HepG2 (cell line): ENCODE results near the gene ACO1. TPM values are rescaled to one million over a fixed set of nuclear protein-coding genes. Genes with fewer than 3 reads are reported as not detected.

Experiments used
- CEBPB ChIP-seq: IDR thresholded peaks from 2 replicates; pipeline ENCODE4 v1.6.1; 2011; ENCODE audit warnings: low read depth, low read length, improper control_type of control experiment, borderline replicate concordance
- CHCHD3 ChIP-seq: sonication (generic); formaldehyde crosslinking; IDR thresholded peaks from 2 replicates; pipeline ENCODE4 v1.8.0; 2022; ENCODE audit warnings: mild to moderate bottlenecking, missing genetic modification reagents, moderate library complexity
- HDAC2 ChIP-seq: sonication (generic); formaldehyde crosslinking; IDR thresholded peaks from 2 replicates; pipeline ENCODE4 v1.4.0; 2020; ENCODE audit warnings: missing genetic modification reagents
- MEIS1 ChIP-seq: sonication (generic); formaldehyde crosslinking; IDR thresholded peaks from 2 replicates; pipeline ENCODE4 v1.9.0; 2021; ENCODE audit warnings: mild to moderate bottlenecking, missing genetic modification reagents, moderate library complexity, borderline replicate concordance
- NR1H2 ChIP-seq: sonication (generic); formaldehyde crosslinking; IDR thresholded peaks from 2 replicates; pipeline ENCODE4 v1.8.1; 2022; ENCODE audit warnings: low read depth, missing genetic modification reagents, borderline replicate concordance
- RAD51 ChIP-seq: fragments of 450-650 bp; IDR thresholded peaks from 2 replicates; pipeline ENCODE4 v1.6.1; 2016; ENCODE audit warnings: borderline replicate concordance
- RBFOX2 ChIP-seq: fragments of 200-400 bp; formaldehyde crosslinking; IDR thresholded peaks from 2 replicates; pipeline ENCODE4 v1.6.1; 2017; ENCODE audit warnings: low read depth, mild to moderate bottlenecking, low read length
- RFXAP ChIP-seq: sonication (generic); formaldehyde crosslinking; IDR thresholded peaks from 2 replicates; pipeline ENCODE4 v1.4.0; 2020; ENCODE audit warnings: missing genetic modification reagents, borderline replicate concordance
- THAP11 ChIP-seq: IDR thresholded peaks from 2 replicates; pipeline ENCODE4 v1.6.1; 2016; ENCODE audit warnings: missing biosample characterization, missing genetic modification reagents
- YEATS4 ChIP-seq: sonication (generic); formaldehyde crosslinking; IDR thresholded peaks from 2 replicates; pipeline ENCODE4 v1.4.0; 2020; ENCODE audit warnings: missing genetic modification reagents, borderline replicate concordance
- ZBTB8A ChIP-seq: sonication (generic); formaldehyde crosslinking; IDR thresholded peaks from 2 replicates; pipeline ENCODE4 v1.4.0; 2020; ENCODE audit warnings: mild to moderate bottlenecking, low read depth, missing genetic modification reagents, borderline replicate concordance
- ZFAT ChIP-seq: sonication (generic); formaldehyde crosslinking; conservative IDR thresholded peaks from 2 replicates; pipeline ENCODE4 v1.8.1; 2023; ENCODE audit warnings: missing genetic modification reagents, inconsistent platforms
- ZKSCAN1 ChIP-seq: fragments of 150-350 bp; IDR thresholded peaks from 2 replicates; pipeline ENCODE4 v1.6.1; 2014; ENCODE audit warnings: low read length
- ZNF224 ChIP-seq: sonication (generic); formaldehyde crosslinking; IDR thresholded peaks from 2 replicates; pipeline ENCODE4 v1.5.0; 2020; ENCODE audit warnings: mild to moderate bottlenecking, missing genetic modification reagents
- ZNF251 ChIP-seq: sonication (generic); formaldehyde crosslinking; IDR thresholded peaks from 2 replicates; pipeline ENCODE4 v1.9.0; 2021; ENCODE audit warnings: mild to moderate bottlenecking, missing genetic modification reagents
- ZNF329 ChIP-seq: sonication (generic); formaldehyde crosslinking; IDR thresholded peaks from 2 replicates; pipeline ENCODE4 v1.9.0; 2021; ENCODE audit warnings: low read depth, mild to moderate bottlenecking, missing genetic modification reagents
- ZNF337 ChIP-seq: sonication (generic); formaldehyde crosslinking; IDR thresholded peaks from 2 replicates; pipeline ENCODE4 v1.5.1; 2020; ENCODE audit warnings: missing genetic modification reagents, low read depth, mild to moderate bottlenecking, borderline replicate concordance
- ZNF501 ChIP-seq: sonication (generic); formaldehyde crosslinking; IDR thresholded peaks from 2 replicates; pipeline ENCODE4 v1.5.1; 2020; ENCODE audit warnings: mild to moderate bottlenecking, moderate library complexity, missing genetic modification reagents
- ZNF510 ChIP-seq: sonication (generic); formaldehyde crosslinking; IDR thresholded peaks from 2 replicates; pipeline ENCODE4 v1.4.0; 2020; ENCODE audit warnings: low read depth, mild to moderate bottlenecking, missing genetic modification reagents
- ZNF558 ChIP-seq: sonication (generic); formaldehyde crosslinking; IDR thresholded peaks from 2 replicates; pipeline ENCODE4 v1.9.0; 2022; ENCODE audit warnings: mild to moderate bottlenecking, missing genetic modification reagents, borderline replicate concordance
- ZNF691 ChIP-seq: sonication (generic); formaldehyde crosslinking; IDR thresholded peaks from 2 replicates; pipeline ENCODE4 v1.4.0; 2020; ENCODE audit warnings: missing genetic modification reagents, low read depth, mild to moderate bottlenecking, borderline replicate concordance
- ZNF775 ChIP-seq: sonication (generic); formaldehyde crosslinking; IDR thresholded peaks from 2 replicates; pipeline ENCODE4 v1.4.0; 2020; ENCODE audit warnings: missing genetic modification reagents, mild to moderate bottlenecking, moderate library complexity, borderline replicate concordance
- ZNF780A ChIP-seq: sonication (generic); formaldehyde crosslinking; IDR thresholded peaks from 2 replicates; pipeline ENCODE4 v1.8.0; 2022; ENCODE audit warnings: mild to moderate bottlenecking, missing genetic modification reagents, moderate library complexity
- ZNF782 ChIP-seq: sonication (generic); formaldehyde crosslinking; IDR thresholded peaks from 2 replicates; pipeline ENCODE4 v1.4.0; 2020; ENCODE audit warnings: missing genetic modification reagents, mild to moderate bottlenecking, borderline replicate concordance
- ZNF839 ChIP-seq: sonication (generic); formaldehyde crosslinking; IDR thresholded peaks from 2 replicates; pipeline ENCODE4 v1.4.0; 2020; ENCODE audit warnings: missing genetic modification reagents, mild to moderate bottlenecking, borderline replicate concordance
- polyA plus RNA-seq, 8 experiments: library from polyadenylated mRNA; depleted of rRNA in 3 of 8; stranded (reverse) in 7 of 8; unstranded in 1 of 8; fragments of >200 nt; fragmentation: Illumina TruSeq in 4 of 8; extraction: Trizol in 4 of 8; gene quantifications; 2 replicates each; pipeline versions ENCODE4 v1.2.1 to v1.2.3, GENCODE V29; 2011 to 2016; ENCODE audit warnings: low read depth in 4 of 8, missing spikeins in 1 of 8, mixed read lengths in 1 of 8; ENCODE audit not compliant: insufficient read depth in 1 of 8
- total RNA-seq, 5 experiments: library from RNA; depleted of rRNA; stranded (reverse); fragments of >200 nt; fragmentation: Illumina TruSeq; extraction: Trizol; gene quantifications; 2 replicates each; pipeline ENCODE4 v1.2.3, GENCODE V29; 2016; ENCODE audit warnings: low read depth in 1 of 5
- TF ChIP-seq, protein P1 (sequence below): sonication (generic); formaldehyde crosslinking; IDR thresholded peaks from 2 replicates; pipeline ENCODE4 v1.4.0; 2020; ENCODE audit warnings: missing genetic modification reagents
- TF ChIP-seq, protein P2 (sequence below): sonication (generic); formaldehyde crosslinking; conservative IDR thresholded peaks from 2 replicates; pipeline ENCODE4 v1.4.0; 2020; ENCODE audit warnings: missing genetic modification reagents

Gene ACO1
- total and polyA plus RNA-seq, 2 of the 13 experiments (the other 11 are each of a cell fraction or from before 2014, with no cell fraction given) = 20.1 to 48.2 TPM

- TF ChIP-seq HDAC2 (CRISPR knock-in tag) = no peak; the same call in 1 of the 2 replicates
- peak; percentile 74; the same call in 1 of the 2 replicates for TF ChIP-seq ZNF501 (CRISPR knock-in tag)
- no peak for TF ChIP-seq NR1H2 (CRISPR knock-in tag)
- peak; percentile 79; the same call in 1 of the 2 replicates for TF ChIP-seq ZNF691 (CRISPR knock-in tag)
- no peak; the same call in 1 of the 2 replicates for TF ChIP-seq ZNF558 (CRISPR knock-in tag)
- no peak for TF ChIP-seq MEIS1 (CRISPR knock-in tag)
- no peak for TF ChIP-seq CEBPB
- TF ChIP-seq, protein P1, sequence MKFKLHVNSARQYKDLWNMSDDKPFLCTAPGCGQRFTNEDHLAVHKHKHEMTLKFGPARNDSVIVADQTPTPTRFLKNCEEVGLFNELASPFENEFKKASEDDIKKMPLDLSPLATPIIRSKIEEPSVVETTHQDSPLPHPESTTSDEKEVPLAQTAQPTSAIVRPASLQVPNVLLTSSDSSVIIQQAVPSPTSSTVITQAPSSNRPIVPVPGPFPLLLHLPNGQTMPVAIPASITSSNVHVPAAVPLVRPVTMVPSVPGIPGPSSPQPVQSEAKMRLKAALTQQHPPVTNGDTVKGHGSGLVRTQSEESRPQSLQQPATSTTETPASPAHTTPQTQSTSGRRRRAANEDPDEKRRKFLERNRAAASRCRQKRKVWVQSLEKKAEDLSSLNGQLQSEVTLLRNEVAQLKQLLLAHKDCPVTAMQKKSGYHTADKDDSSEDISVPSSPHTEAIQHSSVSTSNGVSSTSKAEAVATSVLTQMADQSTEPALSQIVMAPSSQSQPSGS (CRISPR knock-in tag) = no peak
- TF ChIP-seq RFXAP (CRISPR knock-in tag) = peak; percentile 74; the same call in 1 of the 2 replicates
- peak; percentile 69 for TF ChIP-seq THAP11 (CRISPR knock-in tag)
- TF ChIP-seq RBFOX2 = peak; percentile 89
- no peak for TF ChIP-seq ZNF251 (CRISPR knock-in tag)
- TF ChIP-seq ZNF782 (CRISPR knock-in tag) = peak; percentile 56; the same call in 1 of the 2 replicates
- TF ChIP-seq YEATS4 = peak; percentile 92; the same call in 1 of the 2 replicates
- no peak for TF ChIP-seq ZNF780A (CRISPR knock-in tag)
- no peak for TF ChIP-seq ZNF775 (CRISPR knock-in tag)
- TF ChIP-seq ZKSCAN1 = no peak
- TF ChIP-seq, protein P2, sequence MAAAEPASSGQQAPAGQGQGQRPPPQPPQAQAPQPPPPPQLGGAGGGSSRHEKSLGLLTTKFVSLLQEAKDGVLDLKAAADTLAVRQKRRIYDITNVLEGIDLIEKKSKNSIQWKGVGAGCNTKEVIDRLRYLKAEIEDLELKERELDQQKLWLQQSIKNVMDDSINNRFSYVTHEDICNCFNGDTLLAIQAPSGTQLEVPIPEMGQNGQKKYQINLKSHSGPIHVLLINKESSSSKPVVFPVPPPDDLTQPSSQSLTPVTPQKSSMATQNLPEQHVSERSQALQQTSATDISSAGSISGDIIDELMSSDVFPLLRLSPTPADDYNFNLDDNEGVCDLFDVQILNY (CRISPR knock-in tag) = no peak
- no peak for TF ChIP-seq ZNF329 (CRISPR knock-in tag)
- 0 out of 2 replicates have a peak, but pooled peaks have one; percentile 27 for TF ChIP-seq CHCHD3 (CRISPR knock-in tag)
- no peak for TF ChIP-seq ZFAT
- no peak for TF ChIP-seq ZNF224 (CRISPR knock-in tag)
- no peak for TF ChIP-seq RAD51
- no peak for TF ChIP-seq ZNF510
- peak; percentile 79; the same call in 1 of the 2 replicates for TF ChIP-seq ZNF337
- no peak for TF ChIP-seq ZNF839 (CRISPR knock-in tag)
- no peak for TF ChIP-seq ZBTB8A
Measured at GRCh38 chr9:32384364-32385151, at the start of gene ACO1 (continued).
